Activated CD4-positive, alpha-beta T cell treated with anti-CD3 and anti-CD28 coated beads for 4 hours (primary cell): ENCODE data around the gene PAIP2B.
"Not testable (repeated sequence)": the region's sequence is repeated elsewhere in the genome, so short reads cannot be mapped to it uniquely, and the experiment has no call there.

Experiments used
- DNase-seq, 2 donors: peaks; one replicate each; pipeline ENCODE4 v3.0.0-alpha.2; 2020

The PAIP2B gene

GRCh38 chr2:71226965-71227560 is at the start of gene PAIP2B:
TSS of gene PAIP2B (minus strand) at chr2:71227103. CDS start at chr2:71202589, 24,514 bp downstream.
- DNase-seq, result peak; percentile 98

- no peak for DNase-seq
Measured at GRCh38 chr2:71275939-71276310, 49.0 kb upstream of the PAIP2B start.

GRCh38 chr2:71269511-71270090 is 42.7 kb upstream of the PAIP2B start:
- no peak for DNase-seq

GRCh38 chr2:71263386-71263785 is 36.5 kb upstream of the PAIP2B start:
- DNase-seq, result no peak

- no peak for DNase-seq
Measured at GRCh38 chr2:71261534-71261933, 34.6 kb upstream of the PAIP2B start.

GRCh38 chr2:71256421-71256820 is 29.5 kb upstream of the PAIP2B start:
- no peak for DNase-seq

- no peak for DNase-seq
Measured at GRCh38 chr2:71254776-71255175, 27.9 kb upstream of the PAIP2B start.

GRCh38 chr2:71254078-71254477 is 27.2 kb upstream of the PAIP2B start:
- DNase-seq, result no peak

- DNase-seq, result no peak
Measured at GRCh38 chr2:71253476-71253875, 26.6 kb upstream of the PAIP2B start.

GRCh38 chr2:71252862-71253261 is 26.0 kb upstream of the PAIP2B start:
- no peak for DNase-seq

- no peak for DNase-seq
Measured at GRCh38 chr2:71250935-71251334, 24.0 kb upstream of the PAIP2B start.

- DNase-seq, result no peak
Measured at GRCh38 chr2:71244302-71244660, 17.4 kb upstream of the PAIP2B start.

GRCh38 chr2:71243634-71244301 is 16.9 kb upstream of the PAIP2B start:
- no peak for DNase-seq

- no peak for DNase-seq
Measured at GRCh38 chr2:71240794-71241193, 13.9 kb upstream of the PAIP2B start.

- no peak for DNase-seq
Measured at GRCh38 chr2:71238089-71238488, 11.2 kb upstream of the PAIP2B start.

- DNase-seq, result no peak
Measured at GRCh38 chr2:71235930-71236587, 9.2 kb upstream of the PAIP2B start.

GRCh38 chr2:71233072-71233471 is 6.2 kb upstream of the PAIP2B start:
- not testable (repeated sequence) for DNase-seq

GRCh38 chr2:71226096-71226964 is 573 bp downstream of the PAIP2B start:
- peak in 1 of 2 donors; percentile 8 for DNase-seq

- DNase-seq, result no peak
Measured at GRCh38 chr2:71224935-71225334, 2.0 kb downstream of the PAIP2B start.

GRCh38 chr2:71224457-71224856 is 2.4 kb downstream of the PAIP2B start:
- no peak for DNase-seq

- DNase-seq, result no peak
Measured at GRCh38 chr2:71223767-71224333, 3.1 kb downstream of the PAIP2B start.

GRCh38 chr2:71220743-71221142 is 6.2 kb downstream of the PAIP2B start:
- DNase-seq, result no peak

GRCh38 chr2:71216501-71216900 is 10.4 kb downstream of the PAIP2B start:
- DNase-seq, result no peak
